GM13977 (cell line): Measurements from ENCODE around the gene MLF2.

ENCODE experiments used
- DNase-seq: peaks from one replicate; pipeline ENCODE4 v3.0.0; 2012; ENCODE audit warnings: low spot score
- in situ Hi-C: fragments of 300-500 bp; cut with MboI; formaldehyde crosslinking; loops from one replicate; pipeline ENCODE4 v1.12.0; 2022; ENCODE audit warnings: low sequenced_read_pairs, low pct_unique_long_range_greater_than_20kb, mixed read lengths, inconsistent platforms; ENCODE audit not compliant: unreplicated experiment
- TF ChIP-seq, protein P1 (sequence below): IDR thresholded peaks from 2 replicates; pipeline ENCODE4 v1.5.1; 2012; ENCODE audit warnings: mild to moderate bottlenecking, control low read depth; ENCODE audit not compliant: insufficient read depth; ENCODE audit errors: extremely low read depth, missing control alignments

Gene MLF2

DNA sequence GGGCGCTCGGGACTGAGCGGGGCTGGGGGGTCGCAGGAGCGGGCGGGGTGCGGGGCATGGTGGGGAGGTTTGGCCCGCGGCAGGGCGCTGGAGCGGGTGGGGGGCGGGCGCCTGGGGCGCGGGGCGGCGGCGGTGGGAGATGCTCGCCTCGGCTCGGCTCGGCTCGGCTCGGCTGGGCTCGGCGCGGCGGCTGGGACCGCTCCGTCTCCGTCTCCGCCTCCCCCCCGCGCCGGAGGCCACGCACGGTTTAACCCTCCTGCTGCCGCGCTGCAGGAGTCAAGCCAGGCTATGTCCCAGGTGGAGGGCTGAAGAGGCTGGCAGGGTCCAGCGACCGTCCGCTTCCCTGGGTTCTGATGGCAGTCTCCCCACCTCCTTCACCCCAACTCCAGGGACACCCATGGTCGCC lies 52.3 kb downstream of the MLF2 start, which contains the start of gene PIANP:
Gene PIANP (minus strand): TSS at position 170 of the 406 bp plus-strand sequence. CDS start 2,754 bp downstream, outside the sequence.
- DNase-seq = peak; percentile 58
- in situ Hi-C loops = no loop called here
- TF ChIP-seq, protein P1, sequence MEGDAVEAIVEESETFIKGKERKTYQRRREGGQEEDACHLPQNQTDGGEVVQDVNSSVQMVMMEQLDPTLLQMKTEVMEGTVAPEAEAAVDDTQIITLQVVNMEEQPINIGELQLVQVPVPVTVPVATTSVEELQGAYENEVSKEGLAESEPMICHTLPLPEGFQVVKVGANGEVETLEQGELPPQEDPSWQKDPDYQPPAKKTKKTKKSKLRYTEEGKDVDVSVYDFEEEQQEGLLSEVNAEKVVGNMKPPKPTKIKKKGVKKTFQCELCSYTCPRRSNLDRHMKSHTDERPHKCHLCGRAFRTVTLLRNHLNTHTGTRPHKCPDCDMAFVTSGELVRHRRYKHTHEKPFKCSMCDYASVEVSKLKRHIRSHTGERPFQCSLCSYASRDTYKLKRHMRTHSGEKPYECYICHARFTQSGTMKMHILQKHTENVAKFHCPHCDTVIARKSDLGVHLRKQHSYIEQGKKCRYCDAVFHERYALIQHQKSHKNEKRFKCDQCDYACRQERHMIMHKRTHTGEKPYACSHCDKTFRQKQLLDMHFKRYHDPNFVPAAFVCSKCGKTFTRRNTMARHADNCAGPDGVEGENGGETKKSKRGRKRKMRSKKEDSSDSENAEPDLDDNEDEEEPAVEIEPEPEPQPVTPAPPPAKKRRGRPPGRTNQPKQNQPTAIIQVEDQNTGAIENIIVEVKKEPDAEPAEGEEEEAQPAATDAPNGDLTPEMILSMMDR = no peak

DNA sequence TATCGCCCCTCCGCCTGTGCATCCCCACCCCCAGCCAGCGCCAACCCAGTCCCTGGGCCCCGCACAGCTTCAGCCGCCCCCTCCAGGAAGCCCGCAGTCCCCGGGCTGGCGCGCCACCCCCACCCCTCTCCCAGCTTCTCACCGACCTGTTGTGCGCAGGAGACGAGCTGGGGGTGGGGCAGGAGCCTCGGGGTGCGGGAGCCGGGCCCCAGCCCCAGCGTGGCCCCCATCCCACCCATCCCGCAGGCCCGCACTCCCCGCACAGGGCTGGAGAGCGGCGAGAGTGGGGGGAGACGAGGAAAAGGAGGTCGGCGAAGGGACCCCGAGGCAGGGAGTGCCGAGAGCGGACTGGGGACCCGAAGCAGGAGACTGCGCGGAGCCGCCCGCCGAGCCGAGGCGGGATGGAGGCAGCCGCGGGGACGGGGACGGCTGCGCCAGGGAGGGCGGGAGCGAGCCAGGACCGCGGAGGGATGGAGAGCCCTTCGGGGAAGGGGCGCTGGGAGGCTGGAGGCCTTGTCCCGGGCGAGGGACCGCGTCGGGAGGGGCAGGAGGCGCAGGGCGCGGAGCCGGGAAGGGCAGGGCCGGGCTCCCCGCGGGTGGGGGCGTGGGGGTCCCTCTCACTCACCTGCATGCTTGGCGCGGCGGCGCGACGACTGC lies 52.8 kb downstream of the MLF2 start:
- TF ChIP-seq, protein P1 = no peak
- DNase-seq = peak; percentile 54
- in situ Hi-C loops = no loop called here

DNA sequence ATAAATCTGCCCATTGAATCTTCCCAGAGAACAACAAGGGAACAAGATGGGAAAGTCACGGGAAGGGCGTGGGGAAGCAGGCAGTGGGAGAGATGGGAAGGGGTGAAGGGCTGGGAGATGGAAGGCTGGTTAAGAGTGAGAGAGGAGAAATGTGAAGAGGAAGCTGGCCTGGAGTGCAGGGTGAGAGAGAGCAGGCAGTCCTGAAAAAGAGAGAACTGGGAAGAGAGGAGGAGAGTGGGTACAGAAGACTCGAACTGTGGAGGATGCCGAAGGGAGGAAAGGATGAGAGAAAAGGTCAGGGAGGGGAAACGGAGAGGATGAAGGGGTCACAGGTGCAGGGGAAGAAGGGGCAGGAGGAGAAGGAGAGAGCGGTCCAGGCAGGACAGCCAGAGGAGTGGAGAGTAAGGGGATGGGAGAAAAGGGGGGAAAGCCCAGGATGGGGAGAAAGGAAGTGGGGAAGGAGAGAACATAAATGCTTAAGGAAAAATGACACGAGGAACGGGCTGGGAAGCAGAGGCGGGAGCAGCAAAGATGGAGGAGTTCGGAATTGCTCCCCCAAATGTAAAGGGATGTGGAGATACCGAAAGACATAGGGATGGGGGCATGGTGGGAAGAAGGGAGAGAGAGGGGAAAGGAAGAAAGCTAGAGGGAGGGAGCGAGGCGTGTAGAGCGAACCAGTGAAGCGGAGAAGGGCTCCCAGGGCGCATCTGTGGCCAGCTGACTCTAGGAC lies 53.5 kb downstream of the MLF2 start:
- in situ Hi-C loops = no loop called here
- DNase-seq = no peak
- TF ChIP-seq, protein P1 = no peak

DNA sequence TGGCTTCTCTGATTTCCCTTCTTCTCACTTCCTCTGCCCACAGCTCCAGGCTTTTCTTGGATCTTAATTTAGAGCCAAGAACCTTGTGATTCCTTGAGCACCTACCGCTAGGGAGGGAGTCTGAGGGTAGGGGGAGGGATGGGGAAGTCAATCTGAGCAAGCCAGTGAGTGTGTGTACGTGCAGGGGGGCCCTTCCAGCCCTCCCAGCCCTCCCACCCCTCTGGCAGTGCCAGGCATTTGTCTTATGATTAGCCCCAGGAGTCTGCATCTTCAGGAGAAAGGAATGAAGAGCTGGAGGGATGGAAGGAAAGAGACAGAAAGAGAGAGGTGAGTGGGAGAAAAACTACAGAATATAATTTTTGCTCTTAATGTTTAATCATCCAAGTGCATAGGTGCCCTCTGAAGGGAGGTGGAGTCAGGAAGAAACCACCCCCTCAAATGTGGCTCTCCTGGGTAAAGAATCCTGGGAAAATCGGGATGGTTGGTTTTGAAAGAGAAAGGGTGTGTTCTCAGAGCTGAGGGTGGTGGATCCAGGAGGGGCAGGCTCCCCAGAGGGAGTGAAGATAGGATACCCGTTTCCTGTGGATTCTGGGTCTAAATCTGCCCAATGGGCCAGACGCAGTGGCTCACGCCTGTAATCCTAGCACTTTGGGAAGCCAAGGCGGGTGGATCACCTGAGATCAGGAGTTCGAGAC lies 54.4 kb downstream of the MLF2 start:
- in situ Hi-C loops = no loop called here
- TF ChIP-seq, protein P1 = no peak

More for the DNA sequence above, 54.4 kb downstream of the MLF2 start:
- no peak for DNase-seq
